Skin epidermis (tissue), 12 donors: ENCODE results near the gene PNLIPRP3.

ENCODE experiments used
- H3K27ac ChIP-seq, 21 experiments: fragments of 200-600 bp; sonication (generic) in 11 of 21; one replicate each; pipeline ENCODE4 v1.5.0; 2020; ENCODE audit warnings: mild to moderate bottlenecking in 3 of 21, inconsistent platforms in 2 of 21, moderate library complexity in 2 of 21
- H3K4me3 ChIP-seq, 7 experiments: fragments of 200-600 bp; sonication (generic) in 2 of 7; one replicate each; pipeline ENCODE4 v1.5.0; 2020; ENCODE audit warnings: inconsistent platforms in 2 of 7, mild to moderate bottlenecking in 2 of 7, moderate library complexity in 1 of 7

PNLIPRP3 gene

GRCh38 chr10:116487522-116488430 is 60.1 kb downstream of the PNLIPRP3 start:
- H3K4me3 ChIP-seq = no peak overlapping the region
- no peak overlapping the region for H3K27ac ChIP-seq

- no peak overlapping the region for H3K4me3 ChIP-seq
- H3K27ac ChIP-seq = no peak overlapping the region
Measured at GRCh38 chr10:116489460-116489859, 61.8 kb downstream of the PNLIPRP3 start.

- no peak overlapping the region for H3K4me3 ChIP-seq
- no peak overlapping the region for H3K27ac ChIP-seq
Measured at GRCh38 chr10:116490028-116490662, 62.5 kb downstream of the PNLIPRP3 start.

GRCh38 chr10:116504786-116505185 is 77.1 kb downstream of the PNLIPRP3 start:
- Histone ChIP-seq H3K4me3 (no peak overlapping the region), H3K27ac (no peak overlapping the region)

GRCh38 chr10:116510565-116510964 is 82.9 kb downstream of the PNLIPRP3 start:
- Histone ChIP-seq H3K4me3 (no peak overlapping the region), H3K27ac (no peak overlapping the region)

GRCh38 chr10:116511365-116511764 is 83.7 kb downstream of the PNLIPRP3 start:
- H3K27ac ChIP-seq = no peak overlapping the region
- H3K4me3 ChIP-seq = no peak overlapping the region

- H3K27ac ChIP-seq = no peak overlapping the region
- H3K4me3 ChIP-seq = no peak overlapping the region
Measured at GRCh38 chr10:116521424-116522290, 94.0 kb downstream of the PNLIPRP3 start.

- H3K4me3 ChIP-seq = no peak overlapping the region
- H3K27ac ChIP-seq = no peak overlapping the region
Measured at GRCh38 chr10:116522803-116523381, 95.2 kb downstream of the PNLIPRP3 start.

GRCh38 chr10:116524736-116525135 is 97.1 kb downstream of the PNLIPRP3 start:
- Histone ChIP-seq H3K4me3 (no peak overlapping the region), H3K27ac (no peak overlapping the region)

GRCh38 chr10:116526219-116526618 is 98.6 kb downstream of the PNLIPRP3 start:
- H3K4me3 ChIP-seq = no peak overlapping the region
- no peak overlapping the region for H3K27ac ChIP-seq
